ENCODE measurements around the gene PMM2. TPM values are rescaled to one million over a fixed set of nuclear protein-coding genes. Genes with fewer than 3 reads are reported as not detected.

Gene PMM2
- total and polyA plus RNA-seq, 2 donors (not counting 3 experiments of a cell fraction or from before 2014, with no cell fraction given) = 29.0 to 61.3 TPM

DNA sequence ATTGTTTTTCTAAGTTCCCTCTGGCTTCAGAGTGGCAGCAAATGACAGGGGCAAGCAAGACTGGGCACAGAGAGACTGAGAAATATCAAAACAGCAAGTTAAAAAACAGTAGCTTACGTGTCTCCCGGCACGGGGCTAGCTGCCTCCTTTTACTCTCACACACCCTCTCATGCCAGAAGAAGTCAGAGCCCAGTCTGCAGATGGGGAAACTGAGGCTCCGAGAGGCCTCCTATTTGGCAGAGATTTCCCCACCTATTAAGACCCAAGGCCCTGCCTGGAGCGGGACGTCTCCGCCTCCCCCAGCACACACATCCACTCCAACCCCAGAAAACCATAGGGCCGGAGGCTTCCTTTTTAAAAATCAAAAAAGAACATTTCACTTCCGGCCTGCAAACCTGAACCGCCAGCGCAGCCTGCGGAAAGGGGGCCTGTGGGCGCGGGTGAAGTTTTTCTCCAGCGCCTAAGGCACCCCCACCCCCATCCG, 70.3 kb downstream of the PMM2 start:
- H4K20me1 ChIP-seq (replicated peaks; ENCODE audit: control insufficient read depth, extremely low read depth, insufficient read depth, low read length) = no peaks in the 10 kb centered on the region
- ChIA-PET CTCF (interaction anchor here (0.6 to 8.0 kb wide), 9 partner anchors 12 to 989 kb away, joined by 3 to 67 read pairs (median 5); partner anchors contain the start of genes LITAFD, PMM2 and TMEM186), POLR2A (interaction anchor here (1.0 to 1.4 kb wide), 4 partner anchors 15 to 39 kb away, joined by 3 to 7 read pairs (median 4); no protein-coding TSS in a partner anchor)
- no peaks in the 10 kb centered on the region for H3K9me1 ChIP-seq (replicated peaks; ENCODE audit: control insufficient read depth, extremely low read depth, insufficient read depth, low read length)
- no peaks in the 10 kb centered on the region for H3K9me3 ChIP-seq (replicated peaks; ENCODE audit: control insufficient read depth, insufficient read depth, low read length)
- H3K9ac ChIP-seq (replicated peaks; ENCODE audit: extremely low read depth, insufficient read depth, low read length) = peak overlapping the region; percentile 60
- DNase-seq (ENCODE audit: low read depth, low spot score) (no peak), FAIRE-seq (peak; percentile 91)
- BruUV-seq (replicated peaks) = TSS peak; percentile 43
- dilution Hi-C loops (cut with MboI; ENCODE audit: extremely low pct_ligation_motif_present, low sequenced_read_pairs) (no loop called here), intact Hi-C loops (cut with micrococcal nuclease) (loop anchor here (1.0 to 5.0 kb wide), 3 partner anchors 71 to 301 kb away; partner anchors contain the start of genes PMM2 and TMEM186)
- H3K27ac ChIP-seq (ENCODE audit: insufficient read depth, low read depth, low read length) = peak overlapping the region; percentile 64
- H3K79me2 ChIP-seq (ENCODE audit: control insufficient read depth, insufficient read depth, low read length) = peaks cover 43% of the 10 kb centered on the region
- peak overlapping the region; percentile 68 for H2AFZ ChIP-seq (ENCODE audit: low read depth, low read length)
- no peaks in the 10 kb centered on the region for H3K36me3 ChIP-seq (ENCODE audit: control insufficient read depth in 2 of 2, extremely low read depth in 1 of 2, insufficient read depth in 2 of 2, low read length in 2 of 2)
- TF ChIP-seq POLR2AphosphoS5 (IDR thresholded peaks at IDR 0.05; ENCODE audit: insufficient read depth, low read depth, low read length) = no peak
- TF ChIP-seq, protein P1, sequence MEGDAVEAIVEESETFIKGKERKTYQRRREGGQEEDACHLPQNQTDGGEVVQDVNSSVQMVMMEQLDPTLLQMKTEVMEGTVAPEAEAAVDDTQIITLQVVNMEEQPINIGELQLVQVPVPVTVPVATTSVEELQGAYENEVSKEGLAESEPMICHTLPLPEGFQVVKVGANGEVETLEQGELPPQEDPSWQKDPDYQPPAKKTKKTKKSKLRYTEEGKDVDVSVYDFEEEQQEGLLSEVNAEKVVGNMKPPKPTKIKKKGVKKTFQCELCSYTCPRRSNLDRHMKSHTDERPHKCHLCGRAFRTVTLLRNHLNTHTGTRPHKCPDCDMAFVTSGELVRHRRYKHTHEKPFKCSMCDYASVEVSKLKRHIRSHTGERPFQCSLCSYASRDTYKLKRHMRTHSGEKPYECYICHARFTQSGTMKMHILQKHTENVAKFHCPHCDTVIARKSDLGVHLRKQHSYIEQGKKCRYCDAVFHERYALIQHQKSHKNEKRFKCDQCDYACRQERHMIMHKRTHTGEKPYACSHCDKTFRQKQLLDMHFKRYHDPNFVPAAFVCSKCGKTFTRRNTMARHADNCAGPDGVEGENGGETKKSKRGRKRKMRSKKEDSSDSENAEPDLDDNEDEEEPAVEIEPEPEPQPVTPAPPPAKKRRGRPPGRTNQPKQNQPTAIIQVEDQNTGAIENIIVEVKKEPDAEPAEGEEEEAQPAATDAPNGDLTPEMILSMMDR (IDR thresholded peaks at IDR 0.05; ENCODE audit: extremely low read depth in 1 of 2, insufficient read depth in 1 of 2, low read depth in 1 of 2, low read length in 2 of 2) = no peak
- TF ChIP-seq GATA2 (IDR thresholded peaks at IDR 0.05; ENCODE audit: insufficient read depth, insufficient read length, low read depth, low read length) = no peak
- no peak for TF ChIP-seq MYC (IDR thresholded peaks at IDR 0.05; ENCODE audit: low read depth, low read length)
- TF ChIP-seq POLR2A (IDR thresholded peaks at IDR 0.05; ENCODE audit: low read depth, low read length) = no peak
- TF ChIP-seq FOS (IDR thresholded peaks at IDR 0.05; ENCODE audit: borderline replicate concordance, insufficient read depth, low read length) = no peak
- TF ChIP-seq EZH2 (IDR thresholded peaks at IDR 0.05; ENCODE audit: borderline replicate concordance, low read depth, low read length, severe bottlenecking) = no peak
- no peak for TF ChIP-seq MAX (IDR thresholded peaks at IDR 0.05; ENCODE audit: insufficient read depth, insufficient read length)
- TF ChIP-seq JUN (IDR thresholded peaks at IDR 0.05; ENCODE audit: borderline replicate concordance, insufficient read depth, insufficient read length, low read depth) = no peak
- no peaks in the 10 kb centered on the region for H3K27me3 ChIP-seq (ENCODE audit: control insufficient read depth in 2 of 2, insufficient read depth in 2 of 2, low read length in 2 of 2)
- H3K4me2 ChIP-seq (ENCODE audit: insufficient read depth, low read length) = peak overlapping the region; percentile 80
- peaks cover 20% of the 10 kb centered on the region for H3K4me1 ChIP-seq (ENCODE audit: control insufficient read depth, extremely low read depth, insufficient read depth, low read length)
- H3K4me3 ChIP-seq (replicated peaks in 1 of 3; ENCODE audit: insufficient read depth in 1 of 3, low read depth in 1 of 3, low read length in 3 of 3) = peak overlapping the region; percentile 60 to 80 (median 75)
